ENCODE results near the gene MYO5B. TPM values are rescaled to one million over a fixed set of nuclear protein-coding genes. Genes with fewer than 3 reads are reported as not detected.

Gene MYO5B
- total RNA-seq, 4 donors from 2014 or later, result 0.05 to 0.60 (median 0.35) TPM

GRCh38 chr18:49850636-49851035 lies 344.3 kb downstream of the MYO5B start:
- DNase-seq (no peak), ATAC-seq (no peak)
- in situ Hi-C loops (cut with MboI; ENCODE audit: low sequenced_read_pairs in 4 of 4) (loop anchor here in 3 of 4 donors (10.0 to 25.0 kb wide), 3 partner anchors 336 to 346 kb away; no protein-coding TSS in a partner anchor), intact Hi-C loops (cut with DNase I; ENCODE audit: low total_unique reads) (no loop called here)
- Histone ChIP-seq H3K4me1 (no peaks in the 10 kb centered on the region), H3K36me3 (no peaks in the 10 kb centered on the region), H3K27ac (no peak overlapping the region), H3K4me3 (no peak overlapping the region), H3K9me3 (no peaks in the 10 kb centered on the region), H3K27me3 (peaks cover 8 to 14% (median 11%) of the 10 kb centered on the region in 3 donors)
- TF ChIP-seq POLR2A (IDR thresholded peaks at IDR 0.05), result no peak
- no peak for TF ChIP-seq CTCF (IDR thresholded peaks at IDR 0.05 in 4 of 5, conservative IDR thresholded peaks at IDR 0.05 in 1 of 5)

DNA sequence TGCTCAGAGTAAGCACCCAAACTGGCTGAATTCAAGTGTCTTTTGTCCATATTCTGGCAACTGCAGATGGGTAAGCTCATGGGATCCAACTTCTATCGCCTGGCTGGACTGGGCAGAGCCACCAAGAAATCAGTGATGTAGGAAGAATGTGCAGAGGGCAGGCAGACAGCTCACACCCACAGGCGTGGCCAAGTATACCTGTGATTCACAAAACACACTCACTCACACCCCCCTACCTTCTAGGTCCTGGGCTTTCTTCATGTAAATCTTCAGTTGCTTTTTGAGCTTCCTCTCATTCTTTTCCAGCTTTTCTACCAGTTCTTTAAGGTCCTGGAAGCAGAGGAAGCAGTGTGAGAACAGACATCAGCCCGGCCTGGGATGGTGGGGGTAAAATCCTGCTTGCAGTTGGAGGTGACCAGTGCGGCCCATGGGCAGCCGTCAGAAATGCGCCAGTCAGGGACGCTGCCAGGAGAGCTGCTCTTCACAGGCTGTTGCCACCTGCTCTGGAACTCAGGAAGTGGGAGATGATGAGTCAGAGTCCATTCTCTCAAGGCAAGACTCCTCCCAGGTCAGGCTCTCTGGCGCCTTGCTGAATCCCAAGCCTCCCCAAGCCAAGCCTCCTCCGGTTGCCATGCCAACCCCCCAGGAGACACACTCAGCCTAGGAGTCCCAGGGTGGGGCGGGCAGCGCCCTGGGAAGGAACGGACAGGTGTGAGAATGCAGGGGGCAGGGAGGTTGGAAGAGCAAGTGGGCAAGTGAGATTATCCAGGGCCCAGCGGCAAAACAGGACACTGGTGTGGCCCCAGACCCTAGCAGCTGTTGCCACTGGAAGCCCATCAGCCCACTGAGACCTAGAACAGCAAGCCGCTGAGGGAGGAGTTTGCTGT lies 345.4 kb downstream of the MYO5B start:
- intact Hi-C loops (cut with DNase I; ENCODE audit: low total_unique reads) (no loop called here), in situ Hi-C loops (cut with MboI; ENCODE audit: low sequenced_read_pairs in 4 of 4) (loop anchor here in 3 of 4 donors (10.0 to 25.0 kb wide), 3 partner anchors 335 to 345 kb away; no protein-coding TSS in a partner anchor)
- H3K4me1 ChIP-seq, result no peaks in the 10 kb centered on the region
- TF ChIP-seq POLR2A (IDR thresholded peaks at IDR 0.05), result no peak
- TF ChIP-seq CTCF (IDR thresholded peaks at IDR 0.05 in 4 of 5, conservative IDR thresholded peaks at IDR 0.05 in 1 of 5), result no peak
- no peaks in the 10 kb centered on the region for H3K9me3 ChIP-seq
- H3K4me3 ChIP-seq, result no peak overlapping the region
- H3K36me3 ChIP-seq, result no peaks in the 10 kb centered on the region
- DNase-seq, result no peak
- H3K27ac ChIP-seq, result no peak overlapping the region
- H3K27me3 ChIP-seq, result peaks cover 8 to 14% (median 11%) of the 10 kb centered on the region in 3 donors
- peak in 1 of 2 donors; percentile 71 for ATAC-seq

GRCh38 chr18:49848115-49848514 lies 346.8 kb downstream of the MYO5B start:
- Histone ChIP-seq H3K27ac (no peak overlapping the region), H3K36me3 (no peaks in the 10 kb centered on the region), H3K4me1 (peaks cover 5 to 10% of the 10 kb centered on the region in 2 donors), H3K27me3 (peaks cover 8 to 14% (median 11%) of the 10 kb centered on the region in 3 donors), H3K4me3 (no peak overlapping the region), H3K9me3 (no peaks in the 10 kb centered on the region)
- in situ Hi-C loops (cut with MboI; ENCODE audit: low sequenced_read_pairs in 4 of 4), result no loop called here
- intact Hi-C loops (cut with DNase I; ENCODE audit: low total_unique reads), result no loop called here
- ATAC-seq, result no peak
- TF ChIP-seq POLR2A (IDR thresholded peaks at IDR 0.05) (no peak), CTCF (IDR thresholded peaks at IDR 0.05 in 4 of 5, conservative IDR thresholded peaks at IDR 0.05 in 1 of 5) (no peak)
- DNase-seq, result no peak

DNA sequence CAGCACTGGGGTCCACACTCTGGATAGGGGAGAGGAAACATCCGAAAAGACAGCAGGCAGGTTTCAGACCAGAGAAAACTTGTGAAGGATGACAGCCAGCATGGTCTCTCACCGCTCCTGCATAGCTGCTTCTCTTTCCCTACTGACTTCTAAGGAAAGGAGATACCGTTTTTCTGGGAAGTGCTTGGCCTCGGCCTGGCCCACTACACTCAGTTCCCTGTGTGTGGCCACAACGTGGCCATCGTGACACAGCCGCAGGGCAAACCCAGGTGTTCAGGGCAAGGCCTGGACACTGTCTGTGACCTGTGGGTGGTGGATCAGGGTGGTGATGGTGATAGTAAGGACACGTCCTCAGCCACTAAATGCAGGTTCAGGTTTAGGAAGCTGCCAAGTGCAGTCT lies 347.4 kb downstream of the MYO5B start:
- H3K36me3 ChIP-seq, result no peaks in the 10 kb centered on the region
- intact Hi-C loops (cut with DNase I; ENCODE audit: low total_unique reads), result no loop called here
- no peak overlapping the region for H3K27ac ChIP-seq
- no peak for DNase-seq
- peaks cover 8 to 14% (median 11%) of the 10 kb centered on the region in 3 donors for H3K27me3 ChIP-seq
- in situ Hi-C loops (cut with MboI; ENCODE audit: low sequenced_read_pairs in 4 of 4), result no loop called here
- H3K9me3 ChIP-seq, result no peaks in the 10 kb centered on the region
- ATAC-seq, result no peak
- no peak overlapping the region for H3K4me3 ChIP-seq
- TF ChIP-seq CTCF (IDR thresholded peaks at IDR 0.05 in 4 of 5, conservative IDR thresholded peaks at IDR 0.05 in 1 of 5), result no peak
- TF ChIP-seq POLR2A (IDR thresholded peaks at IDR 0.05), result no peak
- H3K4me1 ChIP-seq, result peaks cover 5 to 10% of the 10 kb centered on the region in 2 donors
